Measurements from ENCODE around the gene FYB1. TPM values are rescaled to one million over a fixed set of nuclear protein-coding genes. Genes with fewer than 3 reads are reported as not detected.
A peak's percentile ranks its signal among the peaks of the same experiment; 100 is the strongest.

Gene FYB1
- total RNA-seq, 1 donor from 2014 or later, result not detected

DNA sequence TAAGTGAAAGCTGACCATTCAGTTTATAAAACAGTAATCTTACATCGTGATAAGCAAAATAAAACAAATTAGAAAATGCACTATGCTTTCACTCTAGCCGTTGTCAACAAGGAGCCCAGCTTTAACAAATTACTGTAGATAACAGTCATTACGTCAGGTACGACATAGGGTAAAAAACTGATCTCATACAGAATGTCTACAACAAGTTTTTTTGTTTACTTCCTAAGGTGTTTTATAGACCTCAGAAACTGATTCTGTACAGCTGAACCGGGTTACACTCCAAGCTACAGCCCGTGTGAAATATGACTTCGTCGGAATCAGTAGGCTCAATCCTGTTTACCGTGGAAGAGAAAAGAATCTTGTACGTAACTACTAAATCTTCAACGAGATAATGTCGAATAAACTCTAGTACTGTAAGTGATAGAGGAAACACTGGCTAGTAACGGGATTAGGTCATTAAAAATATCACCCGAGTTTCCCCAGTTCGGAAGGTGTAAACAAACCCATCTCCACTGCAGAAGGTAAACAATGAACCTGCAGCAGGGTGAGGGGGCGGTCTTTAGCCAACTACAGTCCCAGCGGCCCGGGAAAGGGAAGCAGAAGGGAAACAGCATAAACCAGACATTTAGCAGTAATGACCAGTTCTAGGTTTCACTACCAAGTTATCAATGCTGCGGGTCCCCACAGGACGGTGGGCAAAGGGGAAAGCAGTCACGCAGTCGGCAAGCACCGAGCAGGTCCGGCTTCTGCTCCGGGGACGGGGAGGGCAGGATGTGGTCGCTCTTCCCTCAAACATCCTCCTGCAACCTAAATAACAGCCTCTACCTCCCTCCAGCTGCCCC is 146.2 kb downstream of the FYB1 start:
- Mint-ChIP-seq H3K4me1 (ENCODE audit: low read depth, unreplicated experiment) (peaks cover 7% of the 10 kb centered on the region), H3K27ac (ENCODE audit: unreplicated experiment) (peak overlapping the region; percentile 87), H3K27me3 (ENCODE audit: unreplicated experiment) (peaks cover 8% of the 10 kb centered on the region), H3K36me3 (ENCODE audit: unreplicated experiment) (no peaks in the 10 kb centered on the region), H3K4me3 (ENCODE audit: unreplicated experiment) (peak overlapping the region; percentile 96), H3K9me3 (ENCODE audit: unreplicated experiment) (peaks cover 10% of the 10 kb centered on the region)
- DNase-seq, result peak; percentile 53
- TF ChIP-seq, protein P1, sequence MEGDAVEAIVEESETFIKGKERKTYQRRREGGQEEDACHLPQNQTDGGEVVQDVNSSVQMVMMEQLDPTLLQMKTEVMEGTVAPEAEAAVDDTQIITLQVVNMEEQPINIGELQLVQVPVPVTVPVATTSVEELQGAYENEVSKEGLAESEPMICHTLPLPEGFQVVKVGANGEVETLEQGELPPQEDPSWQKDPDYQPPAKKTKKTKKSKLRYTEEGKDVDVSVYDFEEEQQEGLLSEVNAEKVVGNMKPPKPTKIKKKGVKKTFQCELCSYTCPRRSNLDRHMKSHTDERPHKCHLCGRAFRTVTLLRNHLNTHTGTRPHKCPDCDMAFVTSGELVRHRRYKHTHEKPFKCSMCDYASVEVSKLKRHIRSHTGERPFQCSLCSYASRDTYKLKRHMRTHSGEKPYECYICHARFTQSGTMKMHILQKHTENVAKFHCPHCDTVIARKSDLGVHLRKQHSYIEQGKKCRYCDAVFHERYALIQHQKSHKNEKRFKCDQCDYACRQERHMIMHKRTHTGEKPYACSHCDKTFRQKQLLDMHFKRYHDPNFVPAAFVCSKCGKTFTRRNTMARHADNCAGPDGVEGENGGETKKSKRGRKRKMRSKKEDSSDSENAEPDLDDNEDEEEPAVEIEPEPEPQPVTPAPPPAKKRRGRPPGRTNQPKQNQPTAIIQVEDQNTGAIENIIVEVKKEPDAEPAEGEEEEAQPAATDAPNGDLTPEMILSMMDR (IDR thresholded peaks at IDR 0.05; ENCODE audit: partially characterized antibody, unreplicated experiment), result no peak

DNA sequence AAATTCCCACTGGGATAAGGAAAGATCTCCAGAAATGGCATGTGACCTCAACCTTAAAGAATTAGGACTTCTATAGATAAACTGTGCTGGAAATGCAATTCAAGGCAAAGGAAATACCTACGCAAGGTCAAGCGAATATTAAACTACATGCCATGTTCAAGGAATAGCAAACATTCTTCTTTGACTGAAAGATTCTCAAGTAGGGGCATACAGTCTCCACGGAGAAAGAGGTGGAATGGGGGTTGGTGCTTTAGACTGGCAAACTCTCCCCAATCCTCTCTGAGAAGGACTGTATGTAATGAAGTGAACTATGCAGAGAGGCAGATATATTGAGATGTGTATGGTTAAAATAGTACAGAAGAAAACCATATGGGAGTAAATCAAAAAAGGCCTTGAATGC is 151.3 kb downstream of the FYB1 start:
- peaks cover 5% of the 10 kb centered on the region for H3K4me1 Mint-ChIP-seq (ENCODE audit: low read depth, unreplicated experiment)
- no peaks in the 10 kb centered on the region for H3K27me3 Mint-ChIP-seq (ENCODE audit: unreplicated experiment)
- no peak for DNase-seq
- H3K9me3 Mint-ChIP-seq (ENCODE audit: unreplicated experiment), result peaks cover 2% of the 10 kb centered on the region
- peaks cover 12% of the 10 kb centered on the region for H3K36me3 Mint-ChIP-seq (ENCODE audit: unreplicated experiment)
- TF ChIP-seq, protein P1 (IDR thresholded peaks at IDR 0.05; ENCODE audit: partially characterized antibody, unreplicated experiment), result no peak
- H3K4me3 Mint-ChIP-seq (ENCODE audit: unreplicated experiment), result no peak overlapping the region
- no peak overlapping the region for H3K27ac Mint-ChIP-seq (ENCODE audit: unreplicated experiment)

DNA sequence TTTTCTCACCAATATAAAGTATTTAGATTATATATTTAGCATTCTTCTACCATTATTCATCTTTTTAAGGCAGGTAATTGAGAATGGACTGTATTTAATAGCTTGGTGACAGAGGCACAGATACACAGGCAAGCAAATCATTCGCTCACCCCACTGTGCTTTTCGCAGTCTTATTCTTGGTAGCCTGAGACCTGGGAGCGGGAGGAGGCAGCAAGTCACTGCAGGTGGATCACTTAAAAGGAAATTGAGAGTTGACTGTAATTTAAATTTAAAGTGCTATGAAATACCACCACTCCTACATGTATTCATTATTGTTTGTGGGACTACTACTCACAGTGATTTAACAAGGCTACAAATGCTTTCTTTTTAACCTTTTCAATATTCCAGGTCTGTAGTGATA is 154.9 kb downstream of the FYB1 start:
- H3K36me3 Mint-ChIP-seq (ENCODE audit: unreplicated experiment), result peaks cover 12% of the 10 kb centered on the region
- peaks cover 2% of the 10 kb centered on the region for H3K4me1 Mint-ChIP-seq (ENCODE audit: low read depth, unreplicated experiment)
- H3K27ac Mint-ChIP-seq (ENCODE audit: unreplicated experiment), result no peak overlapping the region
- TF ChIP-seq, protein P1 (IDR thresholded peaks at IDR 0.05; ENCODE audit: partially characterized antibody, unreplicated experiment), result no peak
- peaks cover 2% of the 10 kb centered on the region for H3K9me3 Mint-ChIP-seq (ENCODE audit: unreplicated experiment)
- H3K27me3 Mint-ChIP-seq (ENCODE audit: unreplicated experiment), result no peaks in the 10 kb centered on the region
- no peak overlapping the region for H3K4me3 Mint-ChIP-seq (ENCODE audit: unreplicated experiment)
- DNase-seq, result no peak

DNA sequence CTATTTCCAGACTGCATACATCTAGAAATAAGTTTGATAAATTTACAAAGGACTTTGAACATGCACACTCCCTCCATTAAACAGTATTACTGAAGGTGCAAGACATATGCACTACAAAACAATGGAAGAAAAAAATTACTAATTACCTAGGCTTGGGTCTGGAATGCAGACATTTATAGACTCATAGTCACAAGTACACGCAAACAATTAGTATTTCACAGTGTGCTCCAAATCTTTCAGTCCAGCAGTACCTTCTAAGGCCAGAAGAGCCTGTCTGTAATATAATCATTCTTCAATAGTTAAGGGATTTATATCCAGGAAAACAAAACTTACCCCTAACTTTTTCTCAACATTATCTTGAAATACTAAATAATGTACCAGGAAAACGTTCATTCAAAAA is 156.3 kb downstream of the FYB1 start:
- TF ChIP-seq, protein P1 (IDR thresholded peaks at IDR 0.05; ENCODE audit: partially characterized antibody, unreplicated experiment), result no peak
- Mint-ChIP-seq H3K4me1 (ENCODE audit: low read depth, unreplicated experiment) (peaks cover 2% of the 10 kb centered on the region), H3K27ac (ENCODE audit: unreplicated experiment) (no peak overlapping the region)

DNA sequence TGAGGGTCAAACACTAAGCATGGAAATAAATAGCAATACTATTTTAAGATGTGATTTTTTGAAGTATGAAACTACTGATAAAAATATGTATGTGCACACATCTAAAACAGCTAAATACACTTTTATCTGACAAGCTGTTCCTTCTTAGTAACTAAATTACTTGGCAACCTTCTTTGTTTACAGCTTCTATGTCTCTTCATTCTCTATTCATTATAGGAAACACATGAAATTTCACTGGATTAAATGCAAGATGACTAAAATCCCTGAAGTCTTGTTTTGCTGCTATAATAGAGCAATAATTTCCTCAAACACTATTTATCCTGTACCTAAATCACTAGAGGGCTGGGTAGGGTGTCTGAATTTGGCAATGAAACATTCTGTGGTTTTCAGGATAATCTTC is 156.8 kb downstream of the FYB1 start:
- TF ChIP-seq, protein P1 (IDR thresholded peaks at IDR 0.05; ENCODE audit: partially characterized antibody, unreplicated experiment), result no peak
- Mint-ChIP-seq H3K27me3 (ENCODE audit: unreplicated experiment) (no peaks in the 10 kb centered on the region), H3K4me3 (ENCODE audit: unreplicated experiment) (no peak overlapping the region), H3K9me3 (ENCODE audit: unreplicated experiment) (peaks cover 2% of the 10 kb centered on the region), H3K4me1 (ENCODE audit: low read depth, unreplicated experiment) (peaks cover 2% of the 10 kb centered on the region), H3K36me3 (ENCODE audit: unreplicated experiment) (peaks cover 11% of the 10 kb centered on the region), H3K27ac (ENCODE audit: unreplicated experiment) (no peak overlapping the region)
- DNase-seq, result no peak

More for the DNA sequence above, 156.3 kb downstream of the FYB1 start:
- DNase-seq, result no peak
- Mint-ChIP-seq H3K9me3 (ENCODE audit: unreplicated experiment) (peaks cover 2% of the 10 kb centered on the region), H3K4me3 (ENCODE audit: unreplicated experiment) (no peak overlapping the region), H3K27me3 (ENCODE audit: unreplicated experiment) (no peaks in the 10 kb centered on the region), H3K36me3 (ENCODE audit: unreplicated experiment) (peaks cover 12% of the 10 kb centered on the region)

Data from glutamatergic neuron (in vitro differentiated cells).